NCI-H2029 treated with DMSO at 0.1 percent for 48 hours (cell line): ENCODE measurements around the gene WDR93.

ENCODE experiments used
- DNase-seq: peaks from one replicate; lab custom pipeline; 2025; lab: John Stamatoyannopoulos, UW

Gene WDR93

GRCh38 chr15:89690276-89691218 is at the start of gene WDR93, which contains the start of gene PEX11A:
WDR93 (plus strand) TSS chr15:89690811; CDS start chr15:89701747, 10,936 bp downstream.
PEX11A (minus strand) TSS chr15:89690754; CDS start chr15:89690632, 122 bp downstream.
- no peak for DNase-seq

GRCh38 chr15:89641053-89641452 is 49.6 kb upstream of the WDR93 start:
- no peak for DNase-seq

- no peak for DNase-seq
Measured at GRCh38 chr15:89642106-89642505, 48.5 kb upstream of the WDR93 start.

GRCh38 chr15:89645680-89646079 is 44.9 kb upstream of the WDR93 start:
- DNase-seq: no peak

- DNase-seq: no peak
Measured at GRCh38 chr15:89646416-89647141, 44.0 kb upstream of the WDR93 start.

- no peak for DNase-seq
Measured at GRCh38 chr15:89647191-89647851, 43.3 kb upstream of the WDR93 start.

- no peak for DNase-seq
Measured at GRCh38 chr15:89648106-89649012, 42.3 kb upstream of the WDR93 start.

GRCh38 chr15:89649013-89649625 is 41.5 kb upstream of the WDR93 start:
- no peak for DNase-seq

GRCh38 chr15:89649716-89650115 is 40.9 kb upstream of the WDR93 start:
- DNase-seq: no peak

GRCh38 chr15:89652131-89652530 is 38.5 kb upstream of the WDR93 start:
- no peak for DNase-seq

GRCh38 chr15:89652666-89653065 is 37.9 kb upstream of the WDR93 start:
- DNase-seq: no peak

GRCh38 chr15:89653578-89653977 is 37.0 kb upstream of the WDR93 start:
- no peak for DNase-seq

GRCh38 chr15:89654301-89654761 is 36.3 kb upstream of the WDR93 start:
- DNase-seq: no peak

GRCh38 chr15:89654847-89655805 is 35.5 kb upstream of the WDR93 start, which contains the start of gene KIF7:
KIF7 (minus strand) TSS chr15:89655467; CDS start chr15:89652930, 2,537 bp downstream.
- no peak for DNase-seq

GRCh38 chr15:89656116-89656815 is 34.3 kb upstream of the WDR93 start:
- DNase-seq: no peak

GRCh38 chr15:89657686-89658200 is 32.9 kb upstream of the WDR93 start:
- DNase-seq: no peak

GRCh38 chr15:89659295-89659694 is 31.3 kb upstream of the WDR93 start:
- no peak for DNase-seq

- no peak for DNase-seq
Measured at GRCh38 chr15:89660556-89660955, 30.1 kb upstream of the WDR93 start.
